Smooth muscle cell (in vitro differentiated cells): ENCODE data around the gene CUX1. TPM values are rescaled to one million over a fixed set of nuclear protein-coding genes. Genes with fewer than 3 reads are reported as not detected.

Source experiments
- DNase-seq: peaks from one replicate; lab custom pipeline; 2025; ENCODE audit not compliant: unreplicated experiment; lab: John Stamatoyannopoulos, UW
- H2AFZ ChIP-seq: fragments of 200-600 bp; sonication (generic); 2 replicates; pipeline ENCODE4 v1.6.0; 2016; ENCODE audit warnings: antibody characterized with exemption, low read depth, mild to moderate bottlenecking
- H3F3A ChIP-seq: fragments of 200-600 bp; sonication (generic); 2 replicates; pipeline ENCODE4 v1.6.0; 2017; ENCODE audit warnings: antibody characterized with exemption, low read depth
- H3K27ac ChIP-seq: fragments of 200-600 bp; sonication (generic); 2 replicates; pipeline ENCODE4 v1.5.1; 2016; ENCODE audit warnings: low read depth, mild to moderate bottlenecking
- H3K27me3 ChIP-seq: fragments of 200-600 bp; sonication (generic); 2 replicates; pipeline ENCODE4 v1.6.1; 2016; ENCODE audit warnings: low read depth, mild to moderate bottlenecking
- H3K36me3 ChIP-seq: fragments of 200-600 bp; sonication (generic); 2 replicates; pipeline ENCODE4 v1.5.1; 2016; ENCODE audit warnings: low read depth
- H3K4me1 ChIP-seq: fragments of 200-600 bp; sonication (generic); 2 replicates; pipeline ENCODE4 v1.5.1; 2016; ENCODE audit warnings: low read depth
- H3K4me2 ChIP-seq: fragments of 200-600 bp; sonication (generic); 2 replicates; pipeline ENCODE4 v1.6.0; 2016; ENCODE audit warnings: mild to moderate bottlenecking
- H3K4me3 ChIP-seq: fragments of 200-600 bp; sonication (generic); 2 replicates; pipeline ENCODE4 v1.5.1; 2016; ENCODE audit warnings: mild to moderate bottlenecking
- H3K79me2 ChIP-seq: fragments of 200-600 bp; sonication (generic); 2 replicates; pipeline ENCODE4 v1.6.0; 2016; ENCODE audit warnings: low read depth, mild to moderate bottlenecking
- H3K9ac ChIP-seq: fragments of 200-600 bp; sonication (generic); 2 replicates; pipeline ENCODE4 v1.6.0; 2016; ENCODE audit warnings: low read depth
- H3K9me3 ChIP-seq: fragments of 200-600 bp; sonication (generic); replicated peaks from 2 replicates; pipeline ENCODE4 v1.5.1; 2016; ENCODE audit warnings: low read depth
- H4K20me1 ChIP-seq: fragments of 200-600 bp; sonication (generic); 2 replicates; pipeline ENCODE4 v1.6.0; 2016; ENCODE audit warnings: low read depth
- WGBS: methylation state at CpG from one replicate; pipeline ENCODE4 v1.1.7; 2016; ENCODE audit warnings: low lambda C conversion rate; 5-methylcytosine and 5-hydroxymethylcytosine counted together
- polyA plus RNA-seq: library from polyadenylated mRNA; unstranded; fragments of >200 nt; fragmentation: Nextera tagmentation; extraction: Ambion mirVana; gene quantifications from 2 replicates; pipeline ENCODE4 v1.2.1, GENCODE V29; 2016
- total RNA-seq: library from RNA; depleted of rRNA; stranded (reverse); fragments of >200 nt; gene quantifications from 2 replicates; pipeline ENCODE4 v1.2.3, GENCODE V29; 2014
- TF ChIP-seq, protein P1 (sequence below): fragments of 200-600 bp; sonication (generic); IDR thresholded peaks from 2 replicates; pipeline ENCODE4 v1.5.1; 2017; ENCODE audit warnings: borderline replicate concordance, mild to moderate bottlenecking, antibody characterized with exemption; ENCODE audit not compliant: insufficient read depth, poor library complexity, severe bottlenecking

CUX1 gene
- total and polyA plus RNA-seq, 2 experiments from 2014 or later: 56.3 to 78.4 TPM

DNA sequence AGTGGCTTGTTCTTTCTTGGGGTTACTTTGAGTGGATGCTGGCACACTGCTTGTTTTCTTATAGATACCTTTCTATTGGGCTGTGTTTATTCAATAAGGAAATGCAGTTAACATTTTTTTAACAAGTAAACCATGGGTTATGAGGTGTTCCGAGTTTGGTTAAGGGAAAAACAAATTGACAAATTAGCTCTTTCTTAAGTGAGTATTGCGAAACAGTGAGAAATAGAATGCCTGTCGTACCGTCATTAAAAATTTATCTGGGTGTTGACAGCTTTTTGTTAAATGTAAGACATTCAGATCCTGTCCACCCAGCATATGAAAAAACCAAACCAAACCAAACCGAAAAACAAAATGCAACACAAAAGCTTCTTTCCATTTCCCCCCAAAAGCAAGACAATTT, 6.2 kb downstream of the CUX1 start:
- Histone ChIP-seq H4K20me1 (peaks cover 96% of the 10 kb centered on the region), H3K27ac (peak overlapping the region; percentile 14), H3K9ac (no peak overlapping the region), H3K36me3 (no peaks in the 10 kb centered on the region), H2AFZ (no peak overlapping the region), H3K4me1 (peaks cover 40% of the 10 kb centered on the region), H3K4me3 (no peak overlapping the region), H3K9me3 (no peaks in the 10 kb centered on the region), H3K4me2 (no peak overlapping the region), H3K79me2 (peaks cover 100% of the 10 kb centered on the region), H3F3A (peaks cover 3% of the 10 kb centered on the region), H3K27me3 (no peaks in the 10 kb centered on the region)
- DNase-seq: no peak
- TF ChIP-seq, protein P1, sequence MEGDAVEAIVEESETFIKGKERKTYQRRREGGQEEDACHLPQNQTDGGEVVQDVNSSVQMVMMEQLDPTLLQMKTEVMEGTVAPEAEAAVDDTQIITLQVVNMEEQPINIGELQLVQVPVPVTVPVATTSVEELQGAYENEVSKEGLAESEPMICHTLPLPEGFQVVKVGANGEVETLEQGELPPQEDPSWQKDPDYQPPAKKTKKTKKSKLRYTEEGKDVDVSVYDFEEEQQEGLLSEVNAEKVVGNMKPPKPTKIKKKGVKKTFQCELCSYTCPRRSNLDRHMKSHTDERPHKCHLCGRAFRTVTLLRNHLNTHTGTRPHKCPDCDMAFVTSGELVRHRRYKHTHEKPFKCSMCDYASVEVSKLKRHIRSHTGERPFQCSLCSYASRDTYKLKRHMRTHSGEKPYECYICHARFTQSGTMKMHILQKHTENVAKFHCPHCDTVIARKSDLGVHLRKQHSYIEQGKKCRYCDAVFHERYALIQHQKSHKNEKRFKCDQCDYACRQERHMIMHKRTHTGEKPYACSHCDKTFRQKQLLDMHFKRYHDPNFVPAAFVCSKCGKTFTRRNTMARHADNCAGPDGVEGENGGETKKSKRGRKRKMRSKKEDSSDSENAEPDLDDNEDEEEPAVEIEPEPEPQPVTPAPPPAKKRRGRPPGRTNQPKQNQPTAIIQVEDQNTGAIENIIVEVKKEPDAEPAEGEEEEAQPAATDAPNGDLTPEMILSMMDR: no peak
- 64% methylated on average over 5 of the region's 5 CpGs for WGBS

DNA sequence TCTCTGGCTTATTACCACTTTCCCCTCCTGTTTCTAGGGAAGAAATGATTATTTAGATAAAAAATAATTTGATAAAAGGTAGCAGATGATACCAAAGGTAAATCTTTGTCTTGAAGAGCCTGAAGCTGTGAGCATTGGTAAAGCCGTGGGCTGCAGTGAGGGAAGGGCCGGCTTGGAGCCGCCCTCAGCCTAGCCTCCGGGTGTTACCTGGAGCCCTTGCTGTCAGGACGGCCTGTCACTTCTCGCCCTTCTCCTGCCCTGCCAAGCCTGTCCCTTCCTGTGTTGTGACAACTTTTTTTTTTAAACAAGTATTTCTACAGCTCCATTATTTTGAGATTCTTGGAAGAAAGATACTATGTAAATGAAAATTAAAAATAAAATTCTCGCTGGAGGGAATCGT, 7.0 kb downstream of the CUX1 start:
- Histone ChIP-seq H3K4me2 (no peak overlapping the region), H3K4me3 (no peak overlapping the region), H3F3A (peaks cover 3% of the 10 kb centered on the region), H3K27me3 (no peaks in the 10 kb centered on the region), H2AFZ (no peak overlapping the region), H3K27ac (no peak overlapping the region), H3K36me3 (no peaks in the 10 kb centered on the region), H3K79me2 (peaks cover 100% of the 10 kb centered on the region), H3K4me1 (peaks cover 32% of the 10 kb centered on the region), H4K20me1 (peaks cover 96% of the 10 kb centered on the region), H3K9ac (no peak overlapping the region), H3K9me3 (no peaks in the 10 kb centered on the region)
- no peak for DNase-seq
- 94% methylated on average over 8 of the region's 8 CpGs for WGBS
- TF ChIP-seq, protein P1: no peak

DNA sequence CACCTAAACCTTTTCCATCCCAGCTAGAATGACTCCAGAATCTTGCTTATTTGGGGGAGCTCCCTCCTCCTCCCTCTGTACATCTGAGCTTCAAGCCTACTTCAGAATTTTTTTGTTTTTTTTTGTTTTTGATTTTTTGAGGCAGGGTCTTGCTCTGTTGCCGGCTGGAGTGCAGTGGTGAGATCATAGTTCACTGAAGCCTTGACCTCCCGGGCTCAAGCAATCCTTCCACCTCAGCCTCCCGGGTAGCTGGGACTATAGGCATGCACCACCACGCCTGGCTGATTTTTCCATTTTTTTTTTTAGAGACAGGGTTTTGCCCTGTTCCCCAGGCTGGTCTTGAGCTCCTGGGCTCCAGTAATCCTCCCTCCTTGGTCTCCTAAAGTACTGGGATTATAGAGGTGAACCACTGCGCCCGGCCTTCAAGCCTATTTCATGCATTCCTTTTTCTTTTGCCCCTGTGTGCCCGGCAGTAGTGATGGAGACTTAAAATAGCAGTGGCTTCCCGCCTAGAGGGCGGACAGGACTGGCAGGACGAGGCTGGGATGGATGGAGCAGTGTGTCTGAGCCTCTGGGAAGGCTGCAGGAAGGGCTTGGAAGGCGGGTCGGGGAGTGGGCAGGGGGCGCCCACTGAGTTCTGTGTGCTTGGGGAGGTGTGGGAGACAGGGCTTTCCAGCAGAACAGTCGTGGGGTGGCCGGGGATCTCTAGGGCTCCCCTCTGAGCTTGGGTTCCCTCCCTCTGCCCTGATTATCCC, 8.8 kb downstream of the CUX1 start:
- Histone ChIP-seq H2AFZ (no peak overlapping the region), H3F3A (no peaks in the 10 kb centered on the region), H3K4me2 (peak overlapping the region; percentile 17), H3K9me3 (no peaks in the 10 kb centered on the region), H3K27me3 (no peaks in the 10 kb centered on the region), H3K79me2 (peaks cover 100% of the 10 kb centered on the region), H4K20me1 (peaks cover 96% of the 10 kb centered on the region), H3K27ac (no peak overlapping the region), H3K9ac (no peak overlapping the region), H3K36me3 (no peaks in the 10 kb centered on the region), H3K4me3 (no peak overlapping the region), H3K4me1 (peaks cover 14% of the 10 kb centered on the region)
- DNase-seq: no peak
- WGBS: 85% methylated on average over 15 of the region's 15 CpGs
- TF ChIP-seq, protein P1: no peak
